ENCODE results near the gene BOLA1.

BOLA1 gene

DNA sequence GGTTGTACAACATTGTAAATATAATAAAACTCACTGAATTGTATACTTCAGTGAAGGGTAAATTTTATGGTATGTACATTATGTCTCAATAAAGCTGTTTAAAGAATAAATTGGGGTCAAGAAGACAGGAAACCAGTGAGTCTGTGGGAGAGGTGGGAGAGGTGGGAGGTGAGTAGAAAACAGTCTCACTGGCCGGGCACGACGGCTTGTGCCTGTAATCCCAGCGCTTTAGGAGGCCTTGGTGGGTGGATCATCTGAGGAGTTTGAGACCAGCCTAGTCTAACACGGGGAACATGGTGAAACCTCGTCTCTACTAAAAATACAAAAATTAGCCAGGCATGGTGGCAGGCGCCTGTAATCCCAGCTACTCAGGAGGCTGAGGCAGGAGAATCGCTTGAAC, 33.1 kb downstream of the BOLA1 start:
- H3K4me3 ChIP-seq (ENCODE audit: low read depth, low read length) = no peak overlapping the region
- TF ChIP-seq, protein P1, sequence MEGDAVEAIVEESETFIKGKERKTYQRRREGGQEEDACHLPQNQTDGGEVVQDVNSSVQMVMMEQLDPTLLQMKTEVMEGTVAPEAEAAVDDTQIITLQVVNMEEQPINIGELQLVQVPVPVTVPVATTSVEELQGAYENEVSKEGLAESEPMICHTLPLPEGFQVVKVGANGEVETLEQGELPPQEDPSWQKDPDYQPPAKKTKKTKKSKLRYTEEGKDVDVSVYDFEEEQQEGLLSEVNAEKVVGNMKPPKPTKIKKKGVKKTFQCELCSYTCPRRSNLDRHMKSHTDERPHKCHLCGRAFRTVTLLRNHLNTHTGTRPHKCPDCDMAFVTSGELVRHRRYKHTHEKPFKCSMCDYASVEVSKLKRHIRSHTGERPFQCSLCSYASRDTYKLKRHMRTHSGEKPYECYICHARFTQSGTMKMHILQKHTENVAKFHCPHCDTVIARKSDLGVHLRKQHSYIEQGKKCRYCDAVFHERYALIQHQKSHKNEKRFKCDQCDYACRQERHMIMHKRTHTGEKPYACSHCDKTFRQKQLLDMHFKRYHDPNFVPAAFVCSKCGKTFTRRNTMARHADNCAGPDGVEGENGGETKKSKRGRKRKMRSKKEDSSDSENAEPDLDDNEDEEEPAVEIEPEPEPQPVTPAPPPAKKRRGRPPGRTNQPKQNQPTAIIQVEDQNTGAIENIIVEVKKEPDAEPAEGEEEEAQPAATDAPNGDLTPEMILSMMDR (IDR thresholded peaks at IDR 0.05; ENCODE audit: low read depth, low read length) = no peak

DNA sequence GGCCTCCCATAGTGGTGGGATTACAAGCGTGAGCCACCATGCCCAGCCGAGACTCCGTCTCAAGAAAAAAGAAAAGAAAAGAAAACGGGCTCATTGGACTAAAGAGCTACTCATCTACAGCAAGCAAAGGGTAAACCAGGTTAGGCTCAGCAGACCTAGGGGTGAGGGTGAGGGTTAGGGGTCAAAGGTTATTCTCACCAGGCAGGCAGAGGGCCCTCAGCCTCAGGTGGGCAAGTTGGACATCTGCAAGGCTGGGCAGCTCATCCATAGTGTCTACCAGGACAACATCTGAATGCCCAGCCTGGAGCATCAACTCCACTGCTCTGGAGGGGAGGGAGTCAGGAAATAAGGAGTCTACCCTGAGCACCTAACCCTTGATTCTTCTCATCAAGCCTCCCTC, 33.8 kb downstream of the BOLA1 start:
- no peak overlapping the region for H3K4me3 ChIP-seq (ENCODE audit: low read depth, low read length)
- TF ChIP-seq, protein P1 (IDR thresholded peaks at IDR 0.05; ENCODE audit: low read depth, low read length) = no peak

DNA sequence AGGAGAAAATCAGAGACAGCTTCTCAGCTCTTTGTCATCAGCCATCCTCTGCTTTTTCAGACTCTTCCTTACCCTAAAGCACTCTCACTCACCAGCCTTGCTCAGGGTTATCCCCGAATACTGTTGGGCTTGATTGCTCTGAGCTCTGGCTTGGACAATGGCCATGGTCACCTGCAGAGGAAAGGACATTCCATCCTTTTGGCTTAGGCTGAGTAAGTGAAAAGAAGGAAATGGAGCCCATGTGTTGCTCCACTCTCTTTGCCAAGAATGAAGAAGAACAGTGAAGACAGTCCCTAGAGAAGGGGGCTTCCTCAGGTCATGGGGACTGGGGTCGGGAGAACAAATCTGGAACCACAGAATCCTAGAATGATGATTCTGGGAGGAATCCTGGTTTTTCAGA, 35.0 kb downstream of the BOLA1 start:
- TF ChIP-seq, protein P1 (IDR thresholded peaks at IDR 0.05; ENCODE audit: low read depth, low read length) = no peak
- H3K4me3 ChIP-seq (ENCODE audit: low read depth, low read length) = no peak overlapping the region

DNA sequence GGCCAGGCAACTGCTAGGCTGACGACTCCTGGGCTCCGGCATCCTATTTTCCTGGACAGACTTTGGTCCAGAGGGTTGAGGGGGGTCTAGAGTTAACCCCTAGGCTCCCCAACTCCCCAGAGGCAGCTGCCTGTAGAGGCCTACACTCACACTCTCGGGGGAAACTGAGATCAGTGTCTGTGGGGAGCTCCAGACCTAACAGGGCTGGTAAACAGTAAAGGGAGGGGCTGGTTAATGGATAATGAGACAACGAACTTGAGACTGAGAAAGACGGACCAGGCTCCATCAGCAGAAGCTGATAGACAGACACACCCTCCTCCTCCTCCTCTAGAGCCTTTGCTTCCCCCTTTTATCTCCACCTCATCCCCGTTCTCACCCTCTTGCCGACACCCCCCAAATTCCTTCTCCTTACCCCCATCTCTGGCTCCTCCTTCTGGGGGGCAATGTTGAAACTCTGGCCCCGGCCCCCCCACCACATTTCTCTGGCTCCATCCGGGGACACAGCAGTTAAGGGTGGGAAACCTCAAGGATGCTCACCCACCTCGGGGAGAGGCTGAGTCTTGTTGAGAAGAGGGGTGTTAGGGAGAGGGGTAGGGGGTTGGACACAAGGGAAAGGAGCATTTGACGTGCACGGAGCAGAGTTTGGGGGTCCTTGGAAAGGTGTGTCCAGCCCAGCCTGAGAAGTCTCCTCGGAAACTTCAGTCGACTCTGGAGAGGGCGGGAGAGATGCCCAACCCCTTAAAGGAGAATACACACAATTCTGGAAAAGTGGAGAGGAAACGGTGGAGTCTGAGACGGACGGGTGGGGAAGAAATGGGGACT, 37.0 kb downstream of the BOLA1 start, which contains the start of gene MTMR11:
TSS of gene MTMR11 (minus strand) at position 710 of the 822 bp plus-strand sequence. CDS start at position 478, 232 bp downstream.
- peak within 1 kb of the TSS; percentile 66 for H3K4me3 ChIP-seq (ENCODE audit: low read depth, low read length)

DNA sequence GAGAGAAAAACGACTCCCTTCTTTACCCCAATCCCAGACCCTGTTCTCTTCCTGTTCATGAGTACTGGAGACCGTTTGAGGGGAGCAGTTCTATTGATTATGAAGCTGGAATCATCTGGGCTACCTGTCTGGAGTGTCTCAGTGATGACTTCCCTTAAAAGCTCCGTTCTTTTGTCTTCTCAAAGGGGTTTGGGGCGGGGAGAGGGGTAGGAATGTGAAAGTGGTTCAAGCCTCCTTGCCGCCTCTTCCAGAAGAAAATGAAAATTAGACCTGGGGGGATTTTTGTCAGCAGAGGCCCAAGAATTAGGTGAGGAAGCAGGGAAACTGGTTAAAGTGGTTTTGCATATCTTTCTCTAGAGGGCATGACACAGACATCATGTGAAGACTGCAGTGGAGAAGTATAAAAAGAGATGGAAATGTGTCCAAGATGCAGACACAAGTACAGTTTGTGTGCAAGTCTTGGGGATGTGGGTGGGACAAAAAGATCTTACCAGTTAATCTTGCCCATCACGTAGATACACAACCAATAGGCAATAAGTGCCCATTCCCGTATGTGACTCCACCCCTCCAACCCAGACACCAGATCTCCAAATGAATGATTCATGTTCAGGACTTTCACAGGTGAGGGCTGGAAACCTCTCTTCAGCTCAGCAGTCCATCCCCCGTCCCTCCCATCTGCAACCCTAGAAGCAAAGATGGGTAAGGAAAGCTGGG, 37.8 kb downstream of the BOLA1 start:
- TF ChIP-seq, protein P1 (IDR thresholded peaks at IDR 0.05; ENCODE audit: low read depth, low read length) = no peak; the same call in 1 of the 2 replicates
- peak overlapping the region; percentile 66 for H3K4me3 ChIP-seq (ENCODE audit: low read depth, low read length)

More for the DNA sequence above, 37.0 kb downstream of the BOLA1 start, which contains the start of gene MTMR11:
- TF ChIP-seq, protein P1 (IDR thresholded peaks at IDR 0.05; ENCODE audit: low read depth, low read length) = no peak

DNA sequence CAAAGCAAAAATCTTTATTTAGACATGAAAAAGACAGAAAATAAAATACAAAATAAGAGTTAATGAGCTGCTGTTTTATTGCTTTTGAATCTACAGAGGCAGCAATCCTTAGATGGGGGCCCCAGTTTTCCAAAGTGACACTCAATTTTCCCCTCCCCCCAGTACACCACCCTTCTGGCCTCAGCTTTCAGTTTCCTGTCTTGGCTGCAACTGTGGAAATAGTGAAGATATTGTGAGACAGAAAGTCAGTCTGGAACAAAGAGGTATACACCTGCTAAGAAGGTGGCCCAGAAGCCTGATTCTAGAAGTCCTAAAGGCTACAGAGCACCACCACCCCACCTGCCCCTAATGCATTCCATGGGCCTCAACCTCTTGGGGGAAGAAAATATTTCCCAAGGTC, 38.4 kb downstream of the BOLA1 start:
- no peak overlapping the region for H3K4me3 ChIP-seq (ENCODE audit: low read depth, low read length)
- TF ChIP-seq, protein P1 (IDR thresholded peaks at IDR 0.05; ENCODE audit: low read depth, low read length) = no peak

DNA sequence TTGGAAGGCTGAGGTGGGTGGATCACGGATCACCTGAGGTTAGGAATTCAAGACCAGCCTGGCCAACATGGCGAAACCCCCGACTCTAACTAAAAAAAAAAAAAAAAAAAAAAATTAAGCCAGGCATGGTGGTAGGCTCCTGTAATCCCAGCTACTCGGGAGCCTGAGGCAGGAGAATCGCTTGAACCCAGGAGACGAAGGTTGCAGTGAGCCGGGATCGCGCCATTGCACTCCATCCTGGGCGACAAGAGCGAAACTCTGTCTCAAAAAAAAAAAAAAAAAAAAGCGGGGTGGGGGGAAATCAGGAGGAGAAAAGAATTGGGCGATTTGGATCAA, 39.3 kb downstream of the BOLA1 start:
- peak overlapping the region; percentile 25 for H3K4me3 ChIP-seq (ENCODE audit: low read depth, low read length)

Data from WI38 (cell line).